ENCODE measurements around the gene SNN.

DNA sequence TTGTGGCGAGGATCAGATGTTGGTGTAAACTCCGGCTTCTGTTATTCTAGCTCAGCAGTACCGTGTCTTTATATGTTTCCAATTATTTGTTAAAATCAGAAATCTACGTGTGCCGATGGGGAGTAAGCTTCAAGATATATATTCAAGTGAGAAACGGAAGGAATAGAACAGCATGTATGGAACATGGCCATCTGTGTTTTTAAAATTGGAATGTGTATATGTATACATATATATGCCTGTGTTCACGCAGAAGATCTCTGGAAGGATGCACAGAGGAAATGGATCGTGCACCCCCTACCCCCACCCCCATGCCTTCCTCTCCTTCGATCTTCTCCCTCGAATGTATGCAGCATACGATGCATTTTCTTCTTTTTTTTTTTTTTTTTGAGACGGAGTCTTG lies 7.7 kb upstream of the SNN start:
- TF ChIP-seq, protein P1, sequence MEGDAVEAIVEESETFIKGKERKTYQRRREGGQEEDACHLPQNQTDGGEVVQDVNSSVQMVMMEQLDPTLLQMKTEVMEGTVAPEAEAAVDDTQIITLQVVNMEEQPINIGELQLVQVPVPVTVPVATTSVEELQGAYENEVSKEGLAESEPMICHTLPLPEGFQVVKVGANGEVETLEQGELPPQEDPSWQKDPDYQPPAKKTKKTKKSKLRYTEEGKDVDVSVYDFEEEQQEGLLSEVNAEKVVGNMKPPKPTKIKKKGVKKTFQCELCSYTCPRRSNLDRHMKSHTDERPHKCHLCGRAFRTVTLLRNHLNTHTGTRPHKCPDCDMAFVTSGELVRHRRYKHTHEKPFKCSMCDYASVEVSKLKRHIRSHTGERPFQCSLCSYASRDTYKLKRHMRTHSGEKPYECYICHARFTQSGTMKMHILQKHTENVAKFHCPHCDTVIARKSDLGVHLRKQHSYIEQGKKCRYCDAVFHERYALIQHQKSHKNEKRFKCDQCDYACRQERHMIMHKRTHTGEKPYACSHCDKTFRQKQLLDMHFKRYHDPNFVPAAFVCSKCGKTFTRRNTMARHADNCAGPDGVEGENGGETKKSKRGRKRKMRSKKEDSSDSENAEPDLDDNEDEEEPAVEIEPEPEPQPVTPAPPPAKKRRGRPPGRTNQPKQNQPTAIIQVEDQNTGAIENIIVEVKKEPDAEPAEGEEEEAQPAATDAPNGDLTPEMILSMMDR (IDR thresholded peaks at IDR 0.05 in 8 of 11, conservative IDR thresholded peaks at IDR 0.05 in 3 of 11): no peak
- TF ChIP-seq POLR2A (IDR thresholded peaks at IDR 0.05): no peak
- TF ChIP-seq POLR2AphosphoS5 (IDR thresholded peaks at IDR 0.05): no peak
